Activated T-cell treated with anti-CD3 and anti-CD28 coated beads, Interleukin-2, amount 50 U/mL, for 24 hours (primary cell): ENCODE data around the gene CZIB.

Experiments used
- DNase-seq: peaks from one replicate; pipeline ENCODE4 v3.0.0-alpha.2; 2020
- H3K27ac Mint-ChIP-seq: 2 replicates; pipeline ENCODE4 v1.8.0; 2020; ENCODE audit warnings: mild to moderate bottlenecking, mixed read lengths
- H3K27me3 Mint-ChIP-seq: 2 replicates; pipeline ENCODE4 v1.8.0; 2020; ENCODE audit warnings: mixed read lengths
- H3K36me3 Mint-ChIP-seq: 2 replicates; pipeline ENCODE4 v1.8.0; 2020; ENCODE audit warnings: low read depth, mixed read lengths
- H3K4me1 Mint-ChIP-seq: 2 replicates; pipeline ENCODE4 v1.8.0; 2020; ENCODE audit warnings: low read depth, mixed read lengths
- H3K4me3 Mint-ChIP-seq: 2 replicates; pipeline ENCODE4 v1.8.0; 2020; ENCODE audit warnings: mild to moderate bottlenecking, moderate library complexity, mixed read lengths
- H3K9me3 Mint-ChIP-seq: 2 replicates; pipeline ENCODE4 v1.8.0; 2020; ENCODE audit warnings: mixed read lengths

The CZIB gene

DNA sequence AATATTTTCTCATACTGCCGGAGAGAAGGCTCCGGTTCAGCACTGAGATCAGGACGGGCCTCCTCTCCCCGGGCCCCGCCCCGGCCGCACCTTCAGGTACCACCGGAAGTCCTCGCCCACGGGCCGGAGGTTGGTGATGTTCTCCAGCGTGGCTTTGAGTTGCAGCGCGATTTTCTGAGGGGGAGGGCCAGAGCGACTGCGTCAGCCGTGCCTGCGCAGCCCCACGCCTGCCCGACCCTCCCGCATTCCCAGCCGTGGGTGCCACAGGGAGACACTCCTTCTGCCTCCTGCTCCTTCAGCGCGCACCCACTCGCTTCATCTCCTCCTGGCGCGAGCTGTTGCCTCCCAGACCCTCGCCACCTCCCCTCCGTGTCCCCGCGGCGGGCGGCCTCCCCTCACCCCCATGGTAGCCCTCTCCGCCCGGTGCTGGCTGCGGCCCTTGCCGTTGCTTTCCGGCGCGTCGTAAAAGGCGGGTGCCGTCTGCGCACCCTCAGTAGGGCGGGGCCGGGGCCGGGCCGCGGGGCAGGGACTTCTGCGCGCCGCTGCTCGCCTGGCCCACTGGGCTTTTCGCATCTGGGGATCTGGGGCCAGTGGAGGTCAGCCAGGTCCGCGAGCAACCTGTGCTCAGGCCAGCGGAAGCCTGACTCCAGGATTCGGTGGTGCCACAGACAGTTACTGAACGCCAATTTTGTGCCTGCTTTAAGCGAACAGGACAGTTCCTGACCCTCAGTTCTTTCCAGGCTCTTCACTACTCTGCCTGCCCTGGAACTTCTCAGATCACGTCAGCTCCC is at the start of gene CZIB:
CZIB (minus strand) TSS at position 464 of the 791 bp plus-strand sequence; CDS start at position 405, 59 bp downstream.
- peak; percentile 98 for DNase-seq
- Mint-ChIP-seq H3K36me3 (peaks cover 44% of the 10 kb centered on the region), H3K4me3 (peak within 1 kb of the TSS; percentile 92), H3K27ac (peak within 1 kb of the TSS; percentile 98), H3K27me3 (no peaks in the 10 kb centered on the region), H3K4me1 (peaks cover 27% of the 10 kb centered on the region), H3K9me3 (no peaks in the 10 kb centered on the region)

DNA sequence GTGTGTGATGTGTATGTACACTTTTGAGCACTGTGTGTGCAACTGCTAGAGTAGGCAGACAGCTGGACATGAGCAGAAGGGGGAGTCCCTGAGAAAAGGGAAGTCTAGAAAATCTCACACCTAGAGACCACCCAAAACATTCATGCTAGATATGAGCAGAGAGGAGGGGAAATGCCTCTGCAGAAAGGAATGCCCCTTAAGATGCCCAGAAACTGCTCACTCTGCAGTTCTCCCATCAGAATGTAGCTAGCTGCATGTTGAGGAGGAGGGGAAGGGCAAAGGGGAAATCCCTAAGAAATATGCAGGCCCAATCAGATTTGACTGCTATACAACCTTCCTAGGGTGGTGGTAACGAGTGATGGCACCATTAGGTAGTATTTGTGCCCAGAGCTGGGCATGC is 49.7 kb upstream of the CZIB start:
- Mint-ChIP-seq H3K4me1 (no peaks in the 10 kb centered on the region), H3K9me3 (no peaks in the 10 kb centered on the region), H3K36me3 (peaks cover 94% of the 10 kb centered on the region), H3K27ac (no peak overlapping the region), H3K27me3 (no peaks in the 10 kb centered on the region), H3K4me3 (no peak overlapping the region)
- DNase-seq = no peak

DNA sequence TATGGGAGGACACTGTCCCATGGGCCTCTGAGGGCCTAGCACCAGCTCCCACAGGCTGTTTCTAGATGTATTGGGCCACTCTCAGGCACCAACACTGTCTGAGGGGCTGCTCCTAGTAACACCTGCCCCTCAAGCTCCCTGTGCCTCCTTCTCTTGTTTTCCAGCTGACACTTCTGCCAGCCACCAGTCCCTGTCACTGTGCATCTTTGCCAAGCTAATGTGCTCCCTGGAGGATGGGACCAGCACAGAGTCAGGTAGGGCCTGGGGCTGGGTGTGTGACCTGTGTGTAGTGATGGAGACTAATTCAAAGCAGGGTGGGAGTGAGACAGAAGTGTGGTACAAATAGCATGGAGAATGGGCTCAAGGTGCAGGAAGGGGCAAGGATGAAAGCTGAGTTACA is 47.3 kb upstream of the CZIB start:
- no peaks in the 10 kb centered on the region for H3K9me3 Mint-ChIP-seq
- no peak overlapping the region for H3K27ac Mint-ChIP-seq
- H3K36me3 Mint-ChIP-seq = peaks cover 94% of the 10 kb centered on the region
- no peak overlapping the region for H3K4me3 Mint-ChIP-seq
- no peaks in the 10 kb centered on the region for H3K27me3 Mint-ChIP-seq
- no peak for DNase-seq
- H3K4me1 Mint-ChIP-seq = no peaks in the 10 kb centered on the region

DNA sequence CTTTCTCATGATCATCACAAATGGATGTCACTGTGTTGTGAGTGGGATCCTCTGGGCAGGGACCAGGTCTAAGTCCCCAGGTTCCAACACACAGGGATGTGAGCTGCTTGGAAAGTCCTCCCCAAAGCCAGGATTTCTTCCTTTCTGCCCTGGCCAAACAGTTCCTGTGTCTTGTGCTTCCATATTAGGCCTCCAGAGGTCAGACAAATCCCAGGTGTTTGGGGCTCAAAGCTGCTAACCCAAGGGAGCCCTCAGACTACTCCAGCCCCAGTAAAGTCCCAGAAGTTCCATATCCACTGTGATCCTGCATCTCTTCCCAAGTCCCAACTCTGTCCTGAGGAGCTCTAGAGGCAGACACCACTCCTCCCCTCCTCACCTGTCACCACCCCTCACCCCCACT is 45.6 kb upstream of the CZIB start:
- H3K4me1 Mint-ChIP-seq = no peaks in the 10 kb centered on the region
- H3K4me3 Mint-ChIP-seq = no peak overlapping the region
- no peak overlapping the region for H3K27ac Mint-ChIP-seq
- H3K9me3 Mint-ChIP-seq = no peaks in the 10 kb centered on the region
- H3K36me3 Mint-ChIP-seq = peaks cover 94% of the 10 kb centered on the region
- no peaks in the 10 kb centered on the region for H3K27me3 Mint-ChIP-seq
- no peak for DNase-seq

DNA sequence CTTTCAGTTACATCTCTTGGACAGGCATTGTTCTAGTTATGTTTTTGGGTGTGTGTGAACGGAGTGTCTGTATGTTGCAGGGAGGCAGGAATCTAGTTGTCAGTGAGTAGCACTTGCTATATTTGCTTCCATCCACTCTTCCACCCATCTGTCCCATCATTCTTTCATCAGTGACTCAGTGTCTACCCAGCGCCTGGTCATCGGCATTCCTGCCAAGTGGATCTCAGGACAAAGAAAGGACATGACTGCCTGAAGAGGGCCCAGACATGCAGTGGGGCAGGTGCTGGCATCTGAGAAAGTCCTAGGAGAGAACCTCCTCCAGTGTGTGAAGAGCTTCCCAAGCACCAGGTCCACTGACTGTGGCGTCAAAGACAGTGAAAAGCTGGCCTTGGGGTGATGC is 45.1 kb upstream of the CZIB start:
- no peaks in the 10 kb centered on the region for H3K4me1 Mint-ChIP-seq
- no peak overlapping the region for H3K27ac Mint-ChIP-seq
- no peak for DNase-seq
- peaks cover 95% of the 10 kb centered on the region for H3K36me3 Mint-ChIP-seq
- H3K9me3 Mint-ChIP-seq = no peaks in the 10 kb centered on the region
- H3K4me3 Mint-ChIP-seq = no peak overlapping the region
- no peaks in the 10 kb centered on the region for H3K27me3 Mint-ChIP-seq

DNA sequence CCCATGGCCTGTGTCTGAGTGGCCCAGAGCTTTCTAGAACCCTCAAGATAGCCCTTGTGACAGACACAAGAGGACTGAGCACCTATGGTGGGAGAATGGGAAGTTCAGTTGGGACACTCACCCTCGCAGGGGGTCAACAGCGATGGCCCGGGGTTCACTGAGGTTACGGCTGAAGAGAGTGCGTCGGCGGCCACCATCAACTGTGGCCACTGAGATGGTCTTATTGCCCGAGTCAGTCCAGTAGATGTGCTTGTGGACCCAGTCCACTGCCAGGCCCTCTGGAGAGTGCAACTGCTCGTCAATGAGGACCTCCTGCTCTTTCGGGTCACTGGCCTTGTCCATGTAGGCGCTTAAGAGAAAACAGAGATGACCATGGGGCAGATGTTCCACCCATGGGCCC is 43.6 kb upstream of the CZIB start:
- no peak overlapping the region for H3K4me3 Mint-ChIP-seq
- no peaks in the 10 kb centered on the region for H3K9me3 Mint-ChIP-seq
- H3K4me1 Mint-ChIP-seq = no peaks in the 10 kb centered on the region
- H3K36me3 Mint-ChIP-seq = peaks cover 99% of the 10 kb centered on the region
- no peak overlapping the region for H3K27ac Mint-ChIP-seq
- no peak for DNase-seq
- H3K27me3 Mint-ChIP-seq = no peaks in the 10 kb centered on the region

DNA sequence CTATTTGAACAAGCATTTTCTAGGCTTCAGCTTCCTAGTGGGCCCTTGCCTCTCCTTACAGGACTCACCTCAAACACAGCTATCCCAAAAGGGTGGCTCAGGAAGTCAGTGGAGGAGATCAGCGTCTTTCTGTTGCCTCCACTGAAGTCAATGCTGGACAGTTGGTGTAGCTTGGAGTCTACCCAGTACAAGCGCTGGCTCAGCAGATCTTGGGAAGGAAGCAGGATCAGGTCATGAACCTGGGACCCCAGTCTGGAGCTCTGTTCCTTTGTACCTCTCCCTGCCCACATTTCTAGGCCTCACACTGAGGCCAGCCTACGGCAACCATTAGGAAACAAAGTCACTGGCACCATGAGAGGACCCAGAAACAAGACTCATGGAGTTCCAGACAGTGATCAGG is 41.6 kb upstream of the CZIB start:
- Mint-ChIP-seq H3K9me3 (no peaks in the 10 kb centered on the region), H3K36me3 (peaks cover 100% of the 10 kb centered on the region), H3K27me3 (no peaks in the 10 kb centered on the region), H3K4me1 (no peaks in the 10 kb centered on the region), H3K4me3 (no peak overlapping the region), H3K27ac (no peak overlapping the region)
- DNase-seq = no peak

DNA sequence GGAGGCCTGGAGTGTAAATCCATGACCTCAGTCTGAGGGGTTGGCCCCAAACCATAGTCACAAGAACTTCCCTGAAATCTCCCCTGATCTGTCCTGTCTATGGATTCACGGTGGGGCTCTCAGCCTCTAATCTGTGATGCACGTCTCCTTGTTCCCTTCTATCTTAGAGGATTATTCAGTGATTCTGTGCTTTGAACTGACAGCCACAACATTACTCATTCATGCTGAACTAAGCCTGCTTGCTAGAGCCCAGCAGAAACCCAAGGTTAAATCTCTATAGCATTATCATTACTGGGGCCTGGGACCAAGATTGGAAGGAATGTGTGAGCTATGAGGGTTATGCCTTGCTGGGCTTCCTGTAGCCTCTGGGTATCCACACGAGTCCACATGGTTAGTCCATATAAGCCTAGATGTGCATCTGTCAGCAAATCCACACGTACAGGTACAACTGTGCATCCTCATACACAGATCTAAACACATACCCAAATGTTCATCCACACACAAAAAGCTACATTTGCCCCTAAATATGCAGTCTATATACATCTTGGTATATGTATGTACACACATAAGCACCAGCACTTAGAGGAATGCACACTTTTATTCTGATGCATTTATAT is 40.3 kb upstream of the CZIB start:
- DNase-seq = no peak
- Mint-ChIP-seq H3K4me1 (no peaks in the 10 kb centered on the region), H3K9me3 (no peaks in the 10 kb centered on the region), H3K27me3 (no peaks in the 10 kb centered on the region), H3K36me3 (peaks cover 99% of the 10 kb centered on the region), H3K27ac (no peak overlapping the region), H3K4me3 (no peak overlapping the region)

DNA sequence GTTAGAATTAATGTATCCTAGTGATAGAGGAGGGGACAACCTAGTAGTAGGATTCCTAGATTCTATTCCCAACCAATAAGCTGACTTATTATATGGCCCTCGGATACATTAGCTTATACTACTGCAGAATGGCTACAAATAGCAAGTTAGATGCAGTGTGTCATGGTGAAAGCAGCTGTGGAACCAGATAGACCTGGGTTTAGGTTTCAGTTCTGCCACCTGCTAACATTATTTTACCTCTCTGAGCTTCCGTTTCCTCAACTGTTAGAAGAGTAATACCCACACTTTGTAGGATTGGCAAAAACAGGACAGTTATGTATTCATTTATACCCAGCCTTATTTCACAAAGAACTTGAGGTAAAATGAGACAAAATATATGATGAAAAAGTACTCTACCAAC is 39.5 kb upstream of the CZIB start:
- Mint-ChIP-seq H3K4me1 (no peaks in the 10 kb centered on the region), H3K9me3 (no peaks in the 10 kb centered on the region), H3K4me3 (no peak overlapping the region), H3K36me3 (peaks cover 97% of the 10 kb centered on the region), H3K27me3 (no peaks in the 10 kb centered on the region), H3K27ac (no peak overlapping the region)
- DNase-seq = no peak

DNA sequence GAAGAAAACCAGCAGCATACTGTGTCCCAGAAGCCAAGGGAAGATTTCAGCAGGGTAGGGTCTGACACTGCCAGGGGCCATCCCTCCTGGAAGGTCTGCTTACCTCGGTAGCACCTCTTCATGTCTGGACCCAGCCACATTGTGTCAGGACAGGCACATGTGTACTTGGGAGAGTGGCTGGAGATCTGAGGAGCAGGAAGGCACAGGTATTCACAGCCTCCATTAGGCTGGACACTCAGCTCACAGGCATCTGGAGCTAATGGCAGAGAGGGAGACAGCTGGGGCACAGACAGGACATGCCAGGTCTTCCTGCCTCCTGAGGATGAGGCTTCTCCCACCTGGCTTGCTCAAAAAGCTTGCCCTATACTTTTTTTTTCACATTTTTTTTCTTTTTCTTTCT is 37.8 kb upstream of the CZIB start:
- no peaks in the 10 kb centered on the region for H3K4me1 Mint-ChIP-seq
- H3K27ac Mint-ChIP-seq = no peak overlapping the region
- H3K36me3 Mint-ChIP-seq = peaks cover 97% of the 10 kb centered on the region
- H3K27me3 Mint-ChIP-seq = no peaks in the 10 kb centered on the region
- H3K4me3 Mint-ChIP-seq = no peak overlapping the region
- no peak for DNase-seq
- H3K9me3 Mint-ChIP-seq = no peaks in the 10 kb centered on the region

DNA sequence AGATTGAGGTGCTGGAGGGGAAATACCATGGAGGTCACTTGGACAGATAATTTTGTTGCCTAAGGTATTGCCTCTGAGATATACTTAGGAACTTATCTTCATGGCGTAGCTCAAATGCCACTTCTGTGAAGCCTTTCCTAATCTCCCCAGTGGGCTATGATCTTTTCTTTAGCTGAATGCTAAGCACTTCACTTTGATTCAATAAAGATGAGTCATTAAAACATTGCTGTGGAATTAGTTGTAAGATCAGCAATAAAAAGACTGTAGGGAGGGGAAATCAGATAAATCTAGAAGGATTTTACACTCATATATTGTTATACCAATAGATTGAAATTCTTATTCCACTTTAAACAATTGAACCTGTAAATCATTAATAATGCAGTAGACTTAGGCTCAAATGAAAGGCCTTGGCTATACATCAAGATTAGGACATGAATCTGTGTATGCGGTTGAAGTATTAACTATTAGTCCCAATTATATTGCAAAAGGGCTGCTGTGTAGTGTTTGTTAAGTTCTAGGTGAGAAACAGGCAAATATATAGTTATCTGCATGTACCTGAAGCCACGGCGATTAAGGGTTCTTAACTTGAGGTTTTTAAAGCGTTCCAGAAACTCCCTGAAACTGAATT is 37.1 kb upstream of the CZIB start:
- Mint-ChIP-seq H3K4me1 (no peaks in the 10 kb centered on the region), H3K27ac (peak overlapping the region; percentile 56), H3K36me3 (peaks cover 95% of the 10 kb centered on the region), H3K4me3 (no peak overlapping the region), H3K27me3 (no peaks in the 10 kb centered on the region), H3K9me3 (no peaks in the 10 kb centered on the region)
- no peak for DNase-seq

DNA sequence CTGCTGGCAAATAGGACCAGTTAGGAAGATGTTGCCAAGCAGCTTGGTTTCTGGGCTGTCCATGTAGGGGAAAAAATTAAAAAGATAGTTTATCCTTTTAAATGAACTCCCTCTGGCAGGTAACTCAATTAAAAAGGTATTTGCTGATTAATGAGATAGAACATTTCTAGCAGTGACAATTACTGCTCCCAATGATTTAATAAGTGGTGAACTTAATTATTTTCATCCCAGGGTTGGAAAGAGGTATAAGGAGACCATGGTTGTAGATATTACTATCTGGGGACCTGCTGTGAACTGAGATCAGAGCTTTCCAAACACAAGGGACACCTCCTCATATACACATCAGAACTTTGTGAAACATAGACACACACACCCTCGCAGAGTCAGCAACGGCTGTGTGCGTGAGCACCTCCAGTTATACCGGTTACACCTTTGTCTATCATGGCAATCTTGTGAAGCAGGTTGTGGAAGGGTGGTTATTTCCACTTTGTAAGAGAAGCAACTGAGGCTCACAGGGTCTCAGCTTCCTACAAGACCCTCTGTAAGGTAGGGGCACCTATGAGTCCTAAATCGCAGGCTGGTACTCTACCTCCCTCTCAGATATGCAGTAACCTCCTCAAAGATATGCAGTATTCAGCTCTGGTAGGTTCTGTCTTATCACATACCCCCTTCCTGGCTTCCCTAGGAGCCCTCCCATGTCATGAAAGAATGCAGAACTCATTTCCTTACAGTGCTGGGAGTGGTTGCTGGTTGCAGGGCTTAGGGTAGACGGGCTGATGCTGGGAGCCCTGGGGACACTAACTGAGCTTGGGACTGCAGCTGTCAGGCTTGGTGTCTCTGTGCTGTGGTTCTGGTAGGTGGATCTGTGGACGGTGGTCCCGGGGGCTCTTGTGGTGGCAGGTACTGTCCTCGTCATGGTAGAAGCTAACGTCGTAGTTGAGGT is 36.3 kb upstream of the CZIB start:
- no peaks in the 10 kb centered on the region for H3K27me3 Mint-ChIP-seq
- no peak overlapping the region for H3K4me3 Mint-ChIP-seq
- H3K9me3 Mint-ChIP-seq = no peaks in the 10 kb centered on the region
- H3K4me1 Mint-ChIP-seq = no peaks in the 10 kb centered on the region
- no peak for DNase-seq
- peaks cover 94% of the 10 kb centered on the region for H3K36me3 Mint-ChIP-seq
- peak overlapping the region; percentile 56 for H3K27ac Mint-ChIP-seq

DNA sequence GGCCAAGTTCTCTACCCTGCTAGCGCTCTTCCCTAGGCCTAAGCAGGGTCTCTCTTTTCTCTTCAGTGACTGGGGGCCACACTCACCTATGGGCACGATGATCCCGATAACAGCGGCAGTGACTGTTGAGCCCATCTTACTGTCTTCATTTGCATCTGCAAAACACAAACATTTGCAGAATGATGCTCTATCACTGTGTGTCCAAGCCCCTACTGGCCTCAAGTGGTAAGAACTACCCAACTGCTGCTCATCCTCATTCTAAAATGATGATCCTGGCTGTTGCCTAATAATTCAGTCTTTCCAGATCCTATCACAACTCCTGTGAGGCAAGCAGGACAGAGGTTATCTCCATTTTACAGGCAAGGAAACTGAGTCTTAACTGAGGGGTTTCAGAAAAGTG is 34.6 kb upstream of the CZIB start:
- no peak for DNase-seq
- Mint-ChIP-seq H3K27me3 (no peaks in the 10 kb centered on the region), H3K27ac (peak overlapping the region; percentile 31), H3K4me3 (no peak overlapping the region), H3K9me3 (no peaks in the 10 kb centered on the region), H3K36me3 (peaks cover 93% of the 10 kb centered on the region), H3K4me1 (no peaks in the 10 kb centered on the region)

DNA sequence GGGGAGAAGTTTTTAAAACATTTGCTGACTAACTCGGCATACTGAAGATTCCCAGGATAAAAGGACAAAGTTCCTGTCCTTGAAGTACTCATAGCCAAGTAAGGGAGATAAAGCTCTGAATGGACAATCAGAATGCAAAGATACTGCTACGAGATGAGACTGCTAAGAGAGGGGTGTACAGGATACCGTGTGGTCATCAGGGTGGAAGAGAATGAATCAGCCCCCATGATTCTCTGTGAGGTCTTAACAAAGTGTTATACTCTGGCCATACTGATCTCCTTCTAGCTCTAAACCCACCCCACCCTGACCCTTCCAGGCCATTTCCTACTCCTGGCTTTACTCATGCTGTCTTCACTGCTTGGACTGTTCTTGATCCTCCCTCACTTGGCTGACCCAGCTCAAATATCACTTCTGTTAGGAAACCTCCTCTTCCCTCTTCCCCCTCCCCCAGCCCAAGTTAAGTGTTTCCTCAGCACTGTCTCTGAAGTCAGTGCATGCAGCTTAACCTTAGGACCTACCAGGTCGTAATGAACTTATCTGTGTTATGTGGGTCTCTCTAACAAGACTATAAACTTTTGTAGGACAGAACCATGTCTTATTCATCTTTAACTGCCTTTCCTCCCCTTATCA is 33.7 kb upstream of the CZIB start:
- Mint-ChIP-seq H3K9me3 (no peaks in the 10 kb centered on the region), H3K36me3 (peaks cover 93% of the 10 kb centered on the region), H3K4me3 (no peak overlapping the region), H3K4me1 (no peaks in the 10 kb centered on the region), H3K27ac (peak overlapping the region; percentile 26), H3K27me3 (no peaks in the 10 kb centered on the region)
- DNase-seq = no peak
